ENCODE results near the gene PROM1.

The PROM1 gene, protein sequence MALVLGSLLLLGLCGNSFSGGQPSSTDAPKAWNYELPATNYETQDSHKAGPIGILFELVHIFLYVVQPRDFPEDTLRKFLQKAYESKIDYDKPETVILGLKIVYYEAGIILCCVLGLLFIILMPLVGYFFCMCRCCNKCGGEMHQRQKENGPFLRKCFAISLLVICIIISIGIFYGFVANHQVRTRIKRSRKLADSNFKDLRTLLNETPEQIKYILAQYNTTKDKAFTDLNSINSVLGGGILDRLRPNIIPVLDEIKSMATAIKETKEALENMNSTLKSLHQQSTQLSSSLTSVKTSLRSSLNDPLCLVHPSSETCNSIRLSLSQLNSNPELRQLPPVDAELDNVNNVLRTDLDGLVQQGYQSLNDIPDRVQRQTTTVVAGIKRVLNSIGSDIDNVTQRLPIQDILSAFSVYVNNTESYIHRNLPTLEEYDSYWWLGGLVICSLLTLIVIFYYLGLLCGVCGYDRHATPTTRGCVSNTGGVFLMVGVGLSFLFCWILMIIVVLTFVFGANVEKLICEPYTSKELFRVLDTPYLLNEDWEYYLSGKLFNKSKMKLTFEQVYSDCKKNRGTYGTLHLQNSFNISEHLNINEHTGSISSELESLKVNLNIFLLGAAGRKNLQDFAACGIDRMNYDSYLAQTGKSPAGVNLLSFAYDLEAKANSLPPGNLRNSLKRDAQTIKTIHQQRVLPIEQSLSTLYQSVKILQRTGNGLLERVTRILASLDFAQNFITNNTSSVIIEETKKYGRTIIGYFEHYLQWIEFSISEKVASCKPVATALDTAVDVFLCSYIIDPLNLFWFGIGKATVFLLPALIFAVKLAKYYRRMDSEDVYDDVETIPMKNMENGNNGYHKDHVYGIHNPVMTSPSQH
- total RNA-seq: 0 reads per million in 2 donors

DNA sequence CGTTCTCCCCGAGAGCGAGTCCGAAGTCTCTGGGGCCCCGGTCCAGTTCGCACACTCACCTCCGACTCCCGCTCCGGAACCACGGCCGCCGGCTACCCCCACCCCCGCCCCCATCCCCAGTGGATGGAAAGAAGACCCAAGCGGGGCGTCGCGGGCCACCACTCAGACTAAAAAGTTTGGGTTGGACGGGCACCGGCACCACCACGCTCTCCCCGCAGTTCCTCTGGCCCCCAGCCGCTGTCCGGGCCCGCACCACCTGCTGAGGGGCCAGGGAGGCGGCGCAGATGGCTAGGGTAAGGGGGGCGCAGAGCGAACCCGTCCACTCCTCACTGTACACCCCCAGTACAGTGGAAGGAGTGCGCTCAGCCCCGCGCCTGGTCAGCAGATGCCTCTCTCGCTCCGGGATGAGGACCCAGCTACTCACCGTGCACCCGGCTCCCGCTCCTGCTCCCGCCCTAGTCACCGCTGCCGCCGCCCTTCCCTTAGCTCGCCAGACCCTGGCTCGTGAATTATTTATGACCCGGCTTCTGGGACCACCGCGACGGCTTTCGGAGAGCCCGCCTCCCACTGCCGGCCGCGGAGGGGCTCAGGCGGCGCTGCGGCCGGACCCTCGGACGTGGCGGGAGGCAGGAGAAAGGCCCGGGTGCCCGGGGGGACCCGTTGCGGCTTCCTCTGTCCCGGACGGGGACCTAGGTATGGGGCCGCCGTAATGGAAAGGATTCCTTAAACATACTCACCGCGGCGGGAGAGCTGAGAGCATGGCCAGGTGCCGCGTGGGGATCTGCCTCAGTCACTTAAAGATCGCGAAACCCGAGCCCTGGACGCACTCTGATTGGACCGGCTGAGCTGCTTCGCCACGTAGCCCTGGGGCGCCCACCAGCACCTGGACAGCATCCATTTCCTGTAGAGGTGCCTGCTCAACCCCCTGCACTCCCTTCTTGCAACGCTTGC is at the start of gene PROM1:
TSS of gene PROM1 (minus strand) at position 783 of the 951 bp plus-strand sequence. CDS start 8,117 bp downstream, outside the sequence.
- DNase-seq: no peak

DNA sequence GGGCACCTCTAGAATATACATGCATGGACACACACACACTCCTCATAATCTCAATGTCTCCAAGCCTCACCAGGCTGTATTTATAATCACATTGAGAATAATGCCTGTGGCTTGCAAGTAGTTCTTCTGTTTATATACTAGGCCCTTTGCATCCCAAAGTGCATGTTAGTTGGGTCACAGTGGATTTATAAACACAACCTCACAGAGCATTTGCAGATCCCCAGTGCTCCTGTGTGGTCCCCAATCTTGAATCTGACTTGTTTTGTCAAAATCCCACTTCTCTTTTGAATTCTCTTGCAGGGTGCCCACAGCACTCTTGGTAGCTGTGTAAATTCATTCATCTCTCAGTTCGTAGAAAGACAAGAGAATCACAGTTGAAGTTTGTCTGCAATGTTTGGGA is 49.6 kb upstream of the PROM1 start:
- DNase-seq: no peak

DNA sequence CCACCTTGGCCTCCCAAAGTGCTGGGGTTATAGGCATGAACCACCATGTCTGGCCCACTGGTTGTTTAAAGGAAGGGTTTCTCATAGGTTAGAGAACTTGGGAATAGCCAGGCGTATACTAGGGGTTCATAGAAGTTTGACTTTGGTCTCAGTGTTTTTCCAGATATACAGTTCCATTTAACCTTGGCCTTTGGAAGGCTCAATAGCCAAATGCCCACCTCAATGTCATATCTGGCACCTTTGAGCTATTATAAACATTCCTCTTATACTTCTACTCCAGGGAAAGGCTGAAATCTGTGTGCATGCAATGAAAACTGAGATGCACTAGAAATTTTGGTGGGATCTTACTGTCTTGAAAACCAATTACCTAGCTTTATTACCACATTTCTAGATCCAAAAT is 47.5 kb upstream of the PROM1 start:
- DNase-seq: no peak

DNA sequence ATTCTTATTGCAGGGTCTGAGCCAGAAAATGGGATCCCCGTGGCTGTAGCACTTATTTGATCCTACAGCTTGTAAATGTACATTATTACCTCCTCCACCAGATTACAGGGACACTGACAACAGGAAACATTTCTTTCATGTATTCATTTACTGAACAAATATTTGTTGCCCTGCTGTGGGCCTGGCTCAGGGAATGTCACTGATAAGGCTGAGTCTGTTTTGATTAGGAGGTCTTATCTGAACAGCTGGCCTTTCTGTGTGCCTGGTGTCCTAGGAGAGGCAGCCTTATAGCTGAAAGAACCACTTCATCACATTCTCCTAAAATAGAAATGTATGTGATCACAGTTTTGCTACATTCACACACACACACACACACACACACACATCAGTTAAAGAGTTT is 45.5 kb upstream of the PROM1 start:
- no peak for DNase-seq

DNA sequence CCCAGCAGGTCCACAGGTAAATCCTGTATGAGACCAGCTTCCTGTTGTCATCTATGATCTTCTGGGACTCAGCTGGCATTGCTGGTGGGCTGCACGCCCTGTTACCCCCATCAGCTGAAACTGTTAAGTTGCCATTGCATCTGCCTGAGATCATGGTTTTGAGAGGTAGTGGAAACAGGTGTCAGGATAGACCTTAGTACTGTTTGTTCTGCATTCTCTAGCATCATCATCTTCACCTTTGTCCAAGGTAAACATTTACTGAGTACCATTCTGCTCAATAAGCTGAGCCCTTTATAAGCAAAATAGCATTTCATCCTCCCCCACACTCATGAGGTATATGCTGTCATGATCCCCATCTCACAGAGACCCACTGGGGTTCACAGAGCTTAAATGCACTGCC is 42.9 kb upstream of the PROM1 start:
- no peak for DNase-seq

DNA sequence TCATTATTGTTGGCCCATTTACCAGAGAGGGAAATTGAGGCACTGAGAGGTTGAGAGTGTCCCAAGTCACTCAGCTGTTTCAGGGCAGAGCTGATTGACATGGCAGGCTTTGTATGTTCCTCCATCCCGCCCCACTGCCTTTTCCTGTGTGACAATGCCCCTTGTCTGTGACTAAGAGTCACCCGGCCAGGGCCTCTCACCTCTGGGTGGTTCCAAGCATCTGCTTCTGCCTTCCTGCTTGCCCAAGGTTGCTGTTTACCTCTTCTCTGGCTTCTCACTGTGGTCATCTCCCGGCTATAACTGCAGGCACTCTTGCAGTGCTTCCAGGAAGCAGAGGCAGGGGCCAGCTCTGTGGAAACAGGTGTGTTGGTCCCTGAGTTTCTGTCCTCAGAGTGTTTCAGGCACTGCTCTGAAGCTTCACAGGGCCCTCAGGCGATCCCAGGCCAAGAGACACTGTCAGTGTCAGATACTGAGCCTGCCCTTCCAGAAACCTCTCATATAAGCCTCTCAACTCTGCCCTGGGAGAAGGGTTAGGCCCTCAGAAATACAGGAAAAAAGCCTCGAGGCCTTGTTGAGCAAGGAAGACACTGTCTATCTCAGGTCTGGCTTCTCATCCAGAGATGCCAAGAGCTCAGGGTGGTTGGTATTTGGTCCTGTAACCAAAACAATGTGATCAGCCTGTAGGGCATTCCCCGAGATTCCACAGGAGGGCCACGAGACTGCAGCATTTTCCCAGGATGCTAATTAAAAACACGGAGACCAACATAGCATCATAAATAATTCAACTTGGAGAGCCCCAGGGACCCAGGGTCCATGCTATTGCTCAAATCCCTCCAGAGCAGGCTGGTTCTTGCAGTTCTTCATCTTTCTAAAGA is 42.0 kb upstream of the PROM1 start:
- DNase-seq: no peak

DNA sequence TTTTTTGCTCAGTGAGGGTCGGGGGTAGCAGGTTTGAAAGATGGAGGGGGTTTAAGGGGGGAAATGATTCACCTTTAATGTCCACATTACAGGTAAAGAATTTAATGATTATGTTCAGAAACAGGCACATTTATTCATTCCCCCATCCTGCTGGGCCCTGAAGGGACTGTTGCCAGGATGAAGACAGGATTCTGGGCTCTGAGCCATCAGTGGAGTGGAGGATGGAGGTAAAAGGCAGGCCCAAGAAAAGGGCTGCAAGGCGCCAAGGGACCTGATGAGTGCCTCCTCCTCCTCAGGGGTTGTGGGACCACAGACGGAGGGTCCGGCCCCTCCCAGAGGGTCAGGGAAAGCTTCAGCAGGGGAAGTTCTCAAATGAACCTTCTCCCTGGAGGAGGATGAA is 40.4 kb upstream of the PROM1 start:
- no peak for DNase-seq

DNA sequence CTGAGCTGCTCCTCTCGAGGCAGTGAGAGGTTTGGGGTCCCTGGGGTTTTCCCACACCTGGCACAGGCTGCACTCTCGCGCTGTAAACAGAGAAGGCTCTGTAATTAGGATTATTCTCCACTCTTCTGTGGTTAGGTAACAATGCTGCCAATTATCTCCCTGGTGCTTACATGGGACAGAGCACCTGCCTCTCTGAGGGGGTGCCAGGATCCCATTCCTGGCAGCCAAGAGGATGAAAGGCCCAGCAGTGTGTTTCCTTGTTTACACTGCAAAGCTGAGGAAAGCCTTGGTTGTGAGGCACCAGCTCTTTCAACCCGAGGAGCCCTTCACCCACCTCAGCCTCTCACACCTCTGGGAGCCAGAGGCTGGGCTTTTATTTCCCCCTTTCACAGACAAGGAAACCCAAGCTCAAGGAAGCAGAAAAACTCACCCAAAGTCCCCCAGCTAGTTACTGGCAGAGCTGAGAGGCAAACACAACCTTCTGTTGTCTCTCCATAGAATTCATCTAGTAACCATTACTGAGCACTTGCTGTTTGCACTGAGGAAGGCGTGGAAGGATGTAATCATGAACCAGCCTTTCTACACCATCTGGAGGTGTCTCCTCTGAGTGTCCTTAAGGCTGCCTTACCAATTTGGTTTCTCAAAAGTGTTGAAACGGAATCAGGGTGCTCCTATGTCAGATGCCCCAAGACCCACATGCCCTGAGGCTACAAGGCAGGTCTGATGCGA is 39.7 kb upstream of the PROM1 start:
- DNase-seq: no peak

DNA sequence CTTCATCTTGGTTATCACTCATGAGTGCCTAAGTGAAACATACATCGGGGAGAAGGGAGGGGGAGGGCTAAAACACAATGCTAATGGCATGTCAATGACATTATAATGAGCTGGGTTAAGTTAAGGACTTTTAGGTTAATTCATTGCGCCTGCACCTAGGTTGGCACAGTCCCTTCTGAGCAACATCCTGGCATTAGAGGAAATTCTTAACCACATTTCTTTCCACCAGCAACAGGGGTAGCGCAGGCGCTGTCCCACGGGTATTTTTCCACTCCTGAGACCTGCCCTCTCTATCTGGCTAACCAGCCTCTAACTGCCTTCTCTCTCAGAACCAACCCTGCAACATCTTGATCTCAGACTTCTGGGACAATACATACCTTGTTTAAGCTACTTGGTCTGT is 39.0 kb upstream of the PROM1 start:
- DNase-seq: no peak

DNA sequence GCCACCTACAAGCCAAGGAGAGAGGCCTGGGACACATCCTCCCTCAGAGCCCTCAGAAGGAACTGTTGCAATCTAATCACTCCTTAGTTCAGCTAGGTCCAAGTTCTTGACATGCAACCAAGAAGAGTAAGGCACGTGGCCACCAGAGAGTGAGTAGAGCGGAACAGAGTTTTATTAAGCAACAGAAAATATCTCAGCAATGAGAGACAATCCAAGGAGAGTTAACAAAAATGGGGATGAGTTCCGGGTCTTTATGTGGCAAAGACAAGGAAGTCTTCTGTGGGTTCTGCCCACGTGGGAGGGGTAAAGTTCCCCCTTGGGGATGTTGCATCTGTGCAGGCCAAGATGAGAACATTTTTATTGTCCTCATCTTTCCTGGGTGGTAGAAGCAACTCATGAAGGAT is 38.5 kb upstream of the PROM1 start:
- no peak for DNase-seq

DNA sequence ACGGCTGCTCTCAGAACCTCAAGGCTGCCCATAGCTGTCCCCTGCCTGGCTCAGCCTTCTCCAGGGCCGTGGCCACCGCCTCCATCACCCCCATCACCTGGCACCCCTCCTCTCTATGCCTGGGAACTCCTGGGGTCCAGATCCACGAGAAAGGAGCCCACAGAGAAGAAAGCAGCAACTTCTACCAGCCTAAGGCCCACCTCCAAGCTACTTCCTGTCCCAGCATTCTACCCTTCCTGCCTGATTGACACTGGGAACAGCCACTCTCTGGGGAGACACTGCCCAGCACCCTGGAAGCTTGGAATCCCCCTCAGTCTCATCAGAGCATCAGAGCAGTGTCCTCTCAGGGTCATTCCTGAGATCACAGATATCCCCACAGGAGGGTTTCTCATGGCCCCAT is 36.9 kb upstream of the PROM1 start:
- no peak for DNase-seq

DNA sequence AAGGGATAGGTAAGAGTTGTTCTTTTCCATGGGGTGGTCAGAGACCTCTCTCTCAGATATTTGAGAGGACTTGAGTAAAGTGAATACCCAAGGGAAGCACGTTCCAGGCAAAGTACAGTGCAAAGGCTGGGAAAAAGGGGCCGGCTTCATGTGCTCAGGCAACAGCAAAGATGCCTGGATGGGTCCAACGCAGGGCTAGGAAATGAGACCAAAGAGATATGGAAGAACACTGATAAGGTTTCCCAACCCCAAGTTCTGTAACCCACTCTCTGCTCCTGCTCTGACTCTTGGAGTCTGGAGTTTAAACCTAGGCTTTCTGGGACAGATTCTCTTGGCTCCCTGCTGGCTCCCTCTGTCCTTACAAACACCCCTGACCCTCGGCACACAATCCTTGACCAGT is 36.2 kb upstream of the PROM1 start:
- no peak for DNase-seq

DNA sequence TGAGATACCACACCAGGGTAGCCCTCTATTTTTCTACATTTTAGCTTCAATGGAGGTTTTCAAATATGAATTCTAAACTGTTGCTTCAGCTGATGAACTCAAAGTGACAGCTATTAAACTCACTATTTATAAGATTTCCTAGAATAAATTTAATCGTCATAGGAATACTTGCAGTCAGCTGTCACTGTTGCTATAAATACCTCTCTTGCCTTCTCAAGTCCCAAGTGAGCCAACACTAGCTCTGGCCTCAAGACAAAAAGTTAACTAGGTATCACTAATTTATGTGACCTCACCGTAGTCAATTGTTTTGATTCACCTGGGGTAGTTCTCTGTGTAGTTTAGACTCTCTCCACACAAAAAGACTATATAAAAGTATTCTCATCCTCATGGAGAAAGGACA is 34.3 kb upstream of the PROM1 start:
- DNase-seq: no peak

DNA sequence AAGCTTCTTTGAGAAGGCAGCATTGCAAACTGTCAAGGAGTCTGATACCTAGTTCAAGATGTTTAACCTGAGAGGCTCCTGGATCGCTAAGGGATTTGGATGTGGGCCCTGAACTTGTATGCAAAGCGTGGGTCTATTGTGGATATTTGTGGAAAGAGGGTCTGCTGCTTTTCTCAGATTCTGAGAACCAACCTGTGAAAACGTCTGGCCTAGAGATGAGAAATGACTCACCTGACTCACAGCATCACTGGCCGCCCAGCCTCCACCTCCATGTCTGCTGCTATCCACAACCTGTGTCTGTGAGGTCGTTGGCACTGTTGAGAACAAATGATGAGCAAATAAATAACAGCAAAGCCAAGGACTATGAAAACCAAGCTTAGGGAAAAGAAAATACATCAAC is 33.3 kb upstream of the PROM1 start:
- no peak for DNase-seq

DNA sequence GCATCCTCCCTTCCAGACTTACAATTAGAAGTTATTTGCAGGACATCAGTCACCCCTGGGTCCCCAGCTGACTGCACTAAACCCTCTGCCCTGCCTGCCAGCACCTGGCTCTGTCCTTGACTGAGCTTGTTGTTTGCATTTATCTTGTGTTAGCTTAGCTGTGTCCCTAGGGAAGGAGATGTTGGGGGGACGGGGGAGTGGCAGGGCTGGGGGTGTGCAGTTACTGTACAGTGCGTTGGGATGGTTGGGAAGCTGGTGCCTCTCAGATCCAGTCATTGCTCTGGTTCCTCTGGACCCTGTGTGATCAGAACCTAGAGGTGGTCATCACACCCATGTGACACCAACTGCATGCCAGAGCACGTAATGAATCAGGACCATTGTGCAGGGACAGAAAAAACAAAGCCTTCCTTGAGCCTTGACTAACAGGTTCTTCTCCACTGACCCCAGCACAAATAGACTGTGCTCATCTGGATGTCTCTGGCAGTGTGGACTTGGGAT is 32.7 kb upstream of the PROM1 start:
- no peak for DNase-seq

DNA sequence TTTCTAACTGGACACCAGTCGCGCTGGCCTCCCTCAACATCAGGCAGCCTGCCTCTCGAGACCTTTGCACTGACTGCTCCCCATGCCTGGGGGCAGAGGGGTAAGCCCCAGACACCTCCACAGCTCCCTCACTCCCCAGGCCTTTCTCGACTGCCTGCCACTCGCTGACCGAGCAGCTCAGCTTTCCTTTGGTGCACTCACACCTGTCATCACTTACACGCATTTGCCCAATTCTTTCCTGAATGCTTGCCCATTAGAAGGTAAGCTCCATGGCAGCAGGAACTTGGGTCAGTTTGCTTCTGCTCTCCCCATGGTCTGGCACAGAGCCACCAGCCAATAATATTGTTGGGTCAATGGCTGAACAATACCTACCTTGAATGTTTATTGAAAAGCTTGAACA is 32.2 kb upstream of the PROM1 start:
- DNase-seq: no peak

DNA sequence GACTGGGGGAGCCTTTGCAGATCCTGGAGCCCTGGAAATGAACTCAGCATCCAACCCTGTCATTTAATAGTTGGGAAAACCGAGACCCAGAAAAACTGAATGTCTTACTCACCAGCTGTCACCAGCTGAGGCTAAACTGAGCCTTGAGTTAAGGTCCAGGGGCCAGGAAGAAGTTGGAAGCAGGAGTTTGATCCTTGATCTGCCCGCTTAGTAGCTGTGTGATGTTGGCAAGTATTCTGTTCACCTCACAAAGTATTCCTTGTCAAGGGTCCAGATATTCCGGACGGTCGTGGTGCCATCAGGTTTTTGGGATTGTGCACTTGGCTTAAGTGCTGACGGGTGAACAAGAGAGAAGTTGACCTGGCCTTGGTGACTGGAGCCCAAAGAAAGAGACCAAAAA is 30.7 kb upstream of the PROM1 start:
- DNase-seq: no peak

DNA sequence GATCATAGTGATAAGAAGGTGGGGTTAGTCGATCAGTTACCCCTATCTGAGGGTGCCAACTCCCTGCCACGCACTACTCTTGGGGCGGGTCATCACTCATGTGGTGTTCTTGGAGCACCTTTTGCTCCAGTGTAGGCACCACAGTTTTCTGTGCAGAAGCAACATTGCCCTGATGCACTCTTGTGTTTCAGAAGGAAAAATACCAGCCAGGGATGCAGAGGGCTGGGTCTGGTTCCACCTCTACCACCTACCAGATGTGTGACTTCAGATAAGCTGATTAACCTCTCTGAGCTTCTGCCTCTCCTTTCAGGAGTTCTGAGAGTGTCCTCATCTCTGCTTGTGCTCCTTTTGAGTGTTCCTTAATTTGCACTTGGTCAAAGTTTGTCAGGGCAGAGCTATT is 29.9 kb upstream of the PROM1 start:
- DNase-seq: no peak

DNA sequence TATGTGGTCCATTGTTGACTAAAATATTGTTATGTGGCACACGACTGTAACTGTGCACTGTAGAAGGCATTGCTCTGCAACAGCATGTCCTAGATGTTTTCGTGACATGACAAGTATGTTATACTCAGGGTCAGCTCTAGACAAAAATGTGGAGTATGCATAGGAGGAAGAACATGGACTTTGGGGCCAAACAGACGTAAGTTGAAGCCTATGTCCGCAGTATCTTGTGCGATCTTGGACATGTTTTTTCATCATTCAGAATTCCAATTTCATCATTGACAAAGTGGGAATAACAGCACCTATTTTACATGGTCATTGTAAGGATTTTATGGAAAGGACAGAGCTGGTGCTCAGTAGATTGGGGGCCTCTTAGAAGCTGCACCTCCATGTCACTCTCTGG is 27.7 kb upstream of the PROM1 start:
- DNase-seq: no peak

DNA sequence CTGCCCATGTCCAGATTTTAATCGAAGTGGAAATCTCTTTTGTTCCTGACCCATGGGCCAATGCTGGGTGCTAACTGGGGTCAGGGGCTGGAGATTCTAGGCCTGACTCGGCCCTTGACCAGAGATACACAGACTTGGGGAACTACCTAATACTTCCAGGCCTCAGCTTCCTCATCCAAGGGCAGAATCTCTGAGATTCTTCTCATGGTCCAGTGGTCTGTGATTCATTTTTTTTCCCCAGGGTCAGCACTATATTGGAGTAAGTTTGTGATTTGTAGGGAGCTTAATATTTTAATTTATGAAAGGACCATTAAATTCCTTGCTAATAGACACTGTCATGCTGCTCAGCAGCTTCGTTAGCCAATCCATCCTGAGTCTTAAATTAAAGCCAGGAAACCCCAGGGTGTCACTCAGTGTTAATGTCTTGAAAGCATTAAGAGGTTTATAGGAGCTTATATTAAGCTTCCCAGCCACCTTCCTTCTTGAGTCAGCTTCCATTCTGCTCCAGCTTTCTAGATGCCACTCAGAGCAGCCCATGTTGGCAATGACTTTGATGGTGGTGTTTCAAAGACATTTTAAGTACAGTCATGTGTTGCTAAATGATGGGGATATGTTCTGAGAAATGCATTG is 27.0 kb upstream of the PROM1 start:
- DNase-seq: no peak

DNA sequence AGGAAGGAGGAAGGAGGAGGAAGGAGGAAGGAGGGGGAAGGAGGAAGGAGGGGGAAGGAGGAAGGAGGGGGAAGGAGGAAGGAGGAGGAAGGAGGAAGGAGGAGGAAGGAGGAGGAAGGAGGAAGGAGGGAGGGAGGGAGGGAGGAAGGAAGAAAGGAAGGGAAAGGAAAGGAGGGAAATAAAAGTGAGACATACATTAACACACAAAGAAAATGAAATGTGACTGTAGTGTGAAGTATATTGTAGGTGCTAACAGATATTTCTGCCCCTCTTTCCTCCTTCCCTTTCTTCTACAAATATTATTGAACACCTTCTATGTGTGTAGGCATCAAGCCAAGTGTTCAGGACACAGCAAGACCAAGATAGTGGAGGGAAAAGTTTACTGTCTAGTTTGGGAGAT is 26.4 kb upstream of the PROM1 start:
- DNase-seq: no peak

All from T-helper 9 cell (primary cell).